ENCODE results near the gene PDCD6IP. TPM values are rescaled to one million over a fixed set of nuclear protein-coding genes. Genes with fewer than 3 reads are reported as not detected.
"Not testable (repeated sequence)": the region's sequence is repeated elsewhere in the genome, so short reads cannot be mapped to it uniquely, and the experiment has no call there.

PDCD6IP gene, protein sequence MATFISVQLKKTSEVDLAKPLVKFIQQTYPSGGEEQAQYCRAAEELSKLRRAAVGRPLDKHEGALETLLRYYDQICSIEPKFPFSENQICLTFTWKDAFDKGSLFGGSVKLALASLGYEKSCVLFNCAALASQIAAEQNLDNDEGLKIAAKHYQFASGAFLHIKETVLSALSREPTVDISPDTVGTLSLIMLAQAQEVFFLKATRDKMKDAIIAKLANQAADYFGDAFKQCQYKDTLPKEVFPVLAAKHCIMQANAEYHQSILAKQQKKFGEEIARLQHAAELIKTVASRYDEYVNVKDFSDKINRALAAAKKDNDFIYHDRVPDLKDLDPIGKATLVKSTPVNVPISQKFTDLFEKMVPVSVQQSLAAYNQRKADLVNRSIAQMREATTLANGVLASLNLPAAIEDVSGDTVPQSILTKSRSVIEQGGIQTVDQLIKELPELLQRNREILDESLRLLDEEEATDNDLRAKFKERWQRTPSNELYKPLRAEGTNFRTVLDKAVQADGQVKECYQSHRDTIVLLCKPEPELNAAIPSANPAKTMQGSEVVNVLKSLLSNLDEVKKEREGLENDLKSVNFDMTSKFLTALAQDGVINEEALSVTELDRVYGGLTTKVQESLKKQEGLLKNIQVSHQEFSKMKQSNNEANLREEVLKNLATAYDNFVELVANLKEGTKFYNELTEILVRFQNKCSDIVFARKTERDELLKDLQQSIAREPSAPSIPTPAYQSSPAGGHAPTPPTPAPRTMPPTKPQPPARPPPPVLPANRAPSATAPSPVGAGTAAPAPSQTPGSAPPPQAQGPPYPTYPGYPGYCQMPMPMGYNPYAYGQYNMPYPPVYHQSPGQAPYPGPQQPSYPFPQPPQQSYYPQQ
- total RNA-seq (ENCODE audit: low replicate concordance) = 168 and 225 TPM in 2 replicates
- long read RNA-seq, full-length matches to known transcripts = 214 of 301 reads
- long read RNA-seq, partial matches to known transcripts = 64 of 301 reads
- long read RNA-seq, other reads (novel, unspliced or antisense) = 23 of 301 reads

DNA sequence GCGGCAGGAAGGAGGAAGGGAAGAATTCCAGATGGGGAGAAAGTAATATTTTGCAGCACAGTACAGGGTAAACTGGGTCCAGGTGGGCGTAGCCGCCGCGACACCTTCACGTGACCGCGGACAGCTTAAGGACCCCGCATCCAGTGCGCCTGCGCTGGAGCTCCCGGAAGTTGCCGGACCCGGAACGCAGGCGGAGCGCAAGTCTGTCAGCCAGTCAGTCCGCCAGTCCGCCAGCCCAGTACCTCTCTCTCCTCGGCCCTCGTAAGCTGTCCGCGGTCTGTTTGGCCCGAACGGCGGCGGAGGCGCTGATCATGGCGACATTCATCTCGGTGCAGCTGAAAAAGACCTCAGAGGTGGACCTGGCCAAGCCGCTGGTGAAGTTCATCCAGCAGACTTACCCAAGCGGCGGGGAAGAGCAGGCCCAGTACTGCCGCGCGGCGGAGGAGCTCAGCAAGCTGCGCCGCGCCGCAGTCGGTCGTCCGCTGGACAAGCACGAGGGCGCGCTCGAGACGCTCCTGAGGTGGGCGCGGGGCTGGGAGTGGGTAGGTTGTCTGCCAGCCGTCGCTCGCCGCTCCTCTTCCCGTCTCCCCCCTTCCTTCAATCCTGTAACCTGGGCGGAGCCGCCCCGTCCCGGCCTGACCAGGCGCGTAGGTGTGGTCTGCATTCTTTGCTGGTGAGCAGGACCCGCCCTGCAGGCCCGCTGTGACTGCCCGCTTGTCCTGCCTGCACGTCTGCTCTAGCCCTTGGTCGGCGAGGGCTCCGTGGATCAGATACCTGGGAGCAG is at the start of gene PDCD6IP:
Gene PDCD6IP (plus strand): TSS at position 213 of the 784 bp plus-strand sequence. CDS start 99 bp downstream, at position 312.
- peak within 1 kb of the TSS; percentile 99 for H3K4me3 Mint-ChIP-seq
- H3K9me3 Mint-ChIP-seq = no peaks in the 10 kb centered on the region
- peak within 1 kb of the TSS; percentile 94 for H3K27ac Mint-ChIP-seq
- TF ChIP-seq, protein P1, sequence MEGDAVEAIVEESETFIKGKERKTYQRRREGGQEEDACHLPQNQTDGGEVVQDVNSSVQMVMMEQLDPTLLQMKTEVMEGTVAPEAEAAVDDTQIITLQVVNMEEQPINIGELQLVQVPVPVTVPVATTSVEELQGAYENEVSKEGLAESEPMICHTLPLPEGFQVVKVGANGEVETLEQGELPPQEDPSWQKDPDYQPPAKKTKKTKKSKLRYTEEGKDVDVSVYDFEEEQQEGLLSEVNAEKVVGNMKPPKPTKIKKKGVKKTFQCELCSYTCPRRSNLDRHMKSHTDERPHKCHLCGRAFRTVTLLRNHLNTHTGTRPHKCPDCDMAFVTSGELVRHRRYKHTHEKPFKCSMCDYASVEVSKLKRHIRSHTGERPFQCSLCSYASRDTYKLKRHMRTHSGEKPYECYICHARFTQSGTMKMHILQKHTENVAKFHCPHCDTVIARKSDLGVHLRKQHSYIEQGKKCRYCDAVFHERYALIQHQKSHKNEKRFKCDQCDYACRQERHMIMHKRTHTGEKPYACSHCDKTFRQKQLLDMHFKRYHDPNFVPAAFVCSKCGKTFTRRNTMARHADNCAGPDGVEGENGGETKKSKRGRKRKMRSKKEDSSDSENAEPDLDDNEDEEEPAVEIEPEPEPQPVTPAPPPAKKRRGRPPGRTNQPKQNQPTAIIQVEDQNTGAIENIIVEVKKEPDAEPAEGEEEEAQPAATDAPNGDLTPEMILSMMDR (conservative IDR thresholded peaks at IDR 0.05) = peak; percentile 48
- H3K4me1 Mint-ChIP-seq (ENCODE audit: unreplicated experiment) = peaks cover 35% of the 10 kb centered on the region
- H3K27me3 Mint-ChIP-seq = peaks cover 2% of the 10 kb centered on the region
- peaks cover 20% of the 10 kb centered on the region for H3K36me3 Mint-ChIP-seq
- peak; percentile 92 for DNase-seq (ENCODE audit: extremely low spot score, unreplicated experiment)

DNA sequence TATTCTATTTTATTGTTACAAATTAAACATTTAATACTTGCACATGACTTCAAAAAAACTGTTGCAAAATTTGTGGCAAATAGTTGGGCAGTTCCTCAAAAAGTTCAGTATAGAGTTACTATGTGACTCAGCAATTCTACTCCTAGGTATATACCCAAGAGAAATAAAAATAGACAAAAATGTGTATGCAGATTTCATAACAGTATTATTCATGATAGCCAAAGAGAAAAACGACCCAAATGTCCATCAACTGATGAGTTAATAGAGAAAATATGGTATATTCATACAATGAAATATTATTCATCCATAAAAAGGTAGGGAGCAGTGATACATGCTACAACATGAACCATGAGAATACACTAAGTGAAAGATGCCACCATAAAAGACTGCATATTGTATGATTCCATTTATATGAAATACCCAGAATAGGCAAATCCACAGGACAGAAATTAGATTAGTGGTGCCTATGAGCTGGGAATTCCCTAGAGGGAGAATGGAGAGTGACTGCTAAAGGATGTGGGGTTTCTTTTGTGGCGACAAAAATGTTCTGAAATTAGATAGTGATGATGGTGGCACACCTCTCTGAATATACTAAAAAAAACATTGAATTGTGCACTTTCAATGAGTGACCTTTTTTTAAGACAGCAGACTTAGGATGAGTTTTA is 48.8 kb upstream of the PDCD6IP start:
- TF ChIP-seq, protein P1 (conservative IDR thresholded peaks at IDR 0.05) = no peak
- Mint-ChIP-seq H3K36me3 (no peaks in the 10 kb centered on the region), H3K27me3 (no peaks in the 10 kb centered on the region), H3K4me3 (no peak overlapping the region), H3K4me1 (ENCODE audit: unreplicated experiment) (no peaks in the 10 kb centered on the region), H3K9me3 (no peaks in the 10 kb centered on the region), H3K27ac (no peak overlapping the region)
- no peak for DNase-seq (ENCODE audit: extremely low spot score, unreplicated experiment)

DNA sequence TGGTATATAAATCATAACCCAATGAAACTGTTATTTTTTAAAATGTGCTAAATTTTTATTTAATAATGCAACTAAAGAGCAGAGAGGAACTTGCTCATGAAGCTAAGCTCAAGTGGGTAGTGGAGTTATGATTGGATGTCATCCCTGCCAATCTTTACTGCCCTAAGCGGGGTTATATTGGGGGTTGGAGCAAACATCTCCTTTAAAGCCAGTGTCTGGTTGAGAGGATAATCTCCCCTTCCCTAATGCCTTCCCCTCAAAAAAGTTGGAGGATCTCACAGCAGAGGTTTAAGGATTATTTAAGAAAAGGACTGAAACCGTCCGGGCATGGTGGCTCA is 48.2 kb upstream of the PDCD6IP start:
- no peak for DNase-seq (ENCODE audit: extremely low spot score, unreplicated experiment)
- no peaks in the 10 kb centered on the region for H3K4me1 Mint-ChIP-seq (ENCODE audit: unreplicated experiment)
- H3K27me3 Mint-ChIP-seq = no peaks in the 10 kb centered on the region
- H3K9me3 Mint-ChIP-seq = no peaks in the 10 kb centered on the region
- TF ChIP-seq, protein P1 (conservative IDR thresholded peaks at IDR 0.05) = no peak
- no peak overlapping the region for H3K4me3 Mint-ChIP-seq
- H3K27ac Mint-ChIP-seq = no peak overlapping the region
- no peaks in the 10 kb centered on the region for H3K36me3 Mint-ChIP-seq

DNA sequence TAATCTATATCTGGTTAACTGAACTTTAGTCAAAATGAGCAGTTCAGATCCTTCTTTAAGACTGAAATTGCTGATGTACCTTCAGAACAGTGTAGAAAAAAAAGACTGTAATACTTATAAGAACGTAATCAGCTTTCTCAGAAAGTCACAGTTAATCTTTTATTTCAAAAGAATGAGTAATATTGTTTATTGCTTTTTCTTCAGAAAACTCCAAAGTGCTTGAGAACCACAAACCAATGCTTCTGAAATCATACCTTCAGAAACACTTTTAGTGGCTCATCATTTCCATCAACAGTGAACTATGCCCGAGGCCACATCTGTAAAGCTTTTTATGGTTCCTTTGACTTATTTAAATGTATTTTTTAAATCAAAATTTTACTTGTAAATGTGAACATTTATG is 47.1 kb upstream of the PDCD6IP start:
- DNase-seq (ENCODE audit: extremely low spot score, unreplicated experiment) = no peak
- Mint-ChIP-seq H3K27ac (no peak overlapping the region), H3K27me3 (no peaks in the 10 kb centered on the region), H3K36me3 (no peaks in the 10 kb centered on the region), H3K4me3 (no peak overlapping the region), H3K4me1 (ENCODE audit: unreplicated experiment) (no peaks in the 10 kb centered on the region), H3K9me3 (no peaks in the 10 kb centered on the region)
- TF ChIP-seq, protein P1 (conservative IDR thresholded peaks at IDR 0.05) = no peak

DNA sequence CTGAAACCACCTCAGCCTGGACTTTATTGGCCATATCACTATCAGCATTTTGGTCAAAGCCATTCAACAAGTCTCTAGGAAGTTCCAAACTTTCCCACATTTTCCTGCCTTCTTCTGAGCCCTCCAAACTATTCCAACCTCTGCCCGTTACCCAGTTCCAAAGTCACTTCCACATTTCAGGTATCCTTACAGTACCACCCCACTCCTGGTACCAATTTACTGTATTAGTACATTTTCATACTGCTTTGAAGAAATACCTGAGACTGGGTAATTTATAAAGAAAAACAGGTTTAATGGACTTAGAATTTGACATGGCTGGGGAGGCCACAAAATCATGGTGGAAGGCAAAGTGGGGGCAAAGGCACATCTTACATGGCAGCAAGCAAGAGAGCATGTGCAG is 44.0 kb upstream of the PDCD6IP start:
- H3K27me3 Mint-ChIP-seq; H3K27ac Mint-ChIP-seq; H3K4me3 Mint-ChIP-seq; DNase-seq (ENCODE audit: extremely low spot score, unreplicated experiment); H3K9me3 Mint-ChIP-seq; H3K4me1 Mint-ChIP-seq (ENCODE audit: unreplicated experiment); H3K36me3 Mint-ChIP-seq: not testable (repeated sequence)
